Fibroblast of the aortic adventitia (primary cell): ENCODE data around the gene RANBP10. TPM values are rescaled to one million over a fixed set of nuclear protein-coding genes. Genes with fewer than 3 reads are reported as not detected.

ENCODE experiments used
- DNase-seq: peaks from one replicate; pipeline ENCODE4 v3.0.0-alpha.2; 2010; ENCODE audit warnings: low read depth
- H3K4me3 ChIP-seq: 2 replicates; pipeline ENCODE4 v1.5.1; 2011; ENCODE audit warnings: low read depth, mild to moderate bottlenecking, control low read depth, low read length, moderate library complexity
- total RNA-seq: library from RNA; depleted of rRNA; stranded (reverse); fragments of >200 nt; gene quantifications from 2 replicates; pipeline ENCODE4 v1.2.3, GENCODE V29; 2012; ENCODE audit warnings: low replicate concordance
- TF ChIP-seq, protein P1 (sequence below): IDR thresholded peaks from 2 replicates; pipeline ENCODE4 v1.5.1; 2011; ENCODE audit warnings: mild to moderate bottlenecking, low read length, control low read depth, inconsistent platforms; ENCODE audit not compliant: insufficient read depth

Gene RANBP10
- total RNA-seq = 3.1 and 6.4 TPM in 2 replicates

- TF ChIP-seq, protein P1, sequence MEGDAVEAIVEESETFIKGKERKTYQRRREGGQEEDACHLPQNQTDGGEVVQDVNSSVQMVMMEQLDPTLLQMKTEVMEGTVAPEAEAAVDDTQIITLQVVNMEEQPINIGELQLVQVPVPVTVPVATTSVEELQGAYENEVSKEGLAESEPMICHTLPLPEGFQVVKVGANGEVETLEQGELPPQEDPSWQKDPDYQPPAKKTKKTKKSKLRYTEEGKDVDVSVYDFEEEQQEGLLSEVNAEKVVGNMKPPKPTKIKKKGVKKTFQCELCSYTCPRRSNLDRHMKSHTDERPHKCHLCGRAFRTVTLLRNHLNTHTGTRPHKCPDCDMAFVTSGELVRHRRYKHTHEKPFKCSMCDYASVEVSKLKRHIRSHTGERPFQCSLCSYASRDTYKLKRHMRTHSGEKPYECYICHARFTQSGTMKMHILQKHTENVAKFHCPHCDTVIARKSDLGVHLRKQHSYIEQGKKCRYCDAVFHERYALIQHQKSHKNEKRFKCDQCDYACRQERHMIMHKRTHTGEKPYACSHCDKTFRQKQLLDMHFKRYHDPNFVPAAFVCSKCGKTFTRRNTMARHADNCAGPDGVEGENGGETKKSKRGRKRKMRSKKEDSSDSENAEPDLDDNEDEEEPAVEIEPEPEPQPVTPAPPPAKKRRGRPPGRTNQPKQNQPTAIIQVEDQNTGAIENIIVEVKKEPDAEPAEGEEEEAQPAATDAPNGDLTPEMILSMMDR = no peak
- peak; percentile 99 for DNase-seq
- H3K4me3 ChIP-seq = peak within 1 kb of the TSS; percentile 97
Observed at GRCh38 chr16:67806428-67807147, at the start of gene RANBP10, which contains the start of gene TSNAXIP1. Gene RANBP10, minus strand, starts transcription at chr16:67806560. Its CDS starts 24 bp downstream, at chr16:67806536. Gene TSNAXIP1, plus strand, starts transcription at chr16:67806889. Its CDS starts 261 bp downstream, at chr16:67807150.

DNA sequence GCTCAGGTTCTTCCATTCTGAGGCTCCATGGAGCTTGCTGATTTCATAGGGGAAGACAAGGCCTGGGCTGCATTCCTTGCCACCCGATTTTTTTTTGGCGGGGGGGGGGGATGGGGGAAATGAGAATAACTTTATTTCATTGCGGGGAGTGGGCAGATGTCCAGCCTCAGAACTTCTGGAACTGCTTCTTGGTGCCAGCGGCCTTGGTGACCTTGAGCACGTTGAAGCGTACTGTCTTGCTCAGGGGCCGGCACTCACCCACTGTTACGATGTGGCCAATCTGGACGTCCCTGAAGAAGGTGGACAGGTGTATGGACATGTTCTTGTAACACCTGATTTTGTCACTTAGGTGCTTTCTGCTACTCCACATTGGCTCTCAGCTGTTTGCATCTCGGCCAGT lies 49.4 kb upstream of the RANBP10 start:
- no peak overlapping the region for H3K4me3 ChIP-seq
- TF ChIP-seq, protein P1 = no peak
- DNase-seq = no peak

GRCh38 chr16:67853670-67854069 lies 47.3 kb upstream of the RANBP10 start:
- no peak for DNase-seq
- TF ChIP-seq, protein P1 = no peak
- no peak overlapping the region for H3K4me3 ChIP-seq

- DNase-seq = no peak
- peak overlapping the region; percentile 83 for H3K4me3 ChIP-seq
- TF ChIP-seq, protein P1 = no peak
Observed at GRCh38 chr16:67848118-67848517, 41.8 kb upstream of the RANBP10 start.

DNA sequence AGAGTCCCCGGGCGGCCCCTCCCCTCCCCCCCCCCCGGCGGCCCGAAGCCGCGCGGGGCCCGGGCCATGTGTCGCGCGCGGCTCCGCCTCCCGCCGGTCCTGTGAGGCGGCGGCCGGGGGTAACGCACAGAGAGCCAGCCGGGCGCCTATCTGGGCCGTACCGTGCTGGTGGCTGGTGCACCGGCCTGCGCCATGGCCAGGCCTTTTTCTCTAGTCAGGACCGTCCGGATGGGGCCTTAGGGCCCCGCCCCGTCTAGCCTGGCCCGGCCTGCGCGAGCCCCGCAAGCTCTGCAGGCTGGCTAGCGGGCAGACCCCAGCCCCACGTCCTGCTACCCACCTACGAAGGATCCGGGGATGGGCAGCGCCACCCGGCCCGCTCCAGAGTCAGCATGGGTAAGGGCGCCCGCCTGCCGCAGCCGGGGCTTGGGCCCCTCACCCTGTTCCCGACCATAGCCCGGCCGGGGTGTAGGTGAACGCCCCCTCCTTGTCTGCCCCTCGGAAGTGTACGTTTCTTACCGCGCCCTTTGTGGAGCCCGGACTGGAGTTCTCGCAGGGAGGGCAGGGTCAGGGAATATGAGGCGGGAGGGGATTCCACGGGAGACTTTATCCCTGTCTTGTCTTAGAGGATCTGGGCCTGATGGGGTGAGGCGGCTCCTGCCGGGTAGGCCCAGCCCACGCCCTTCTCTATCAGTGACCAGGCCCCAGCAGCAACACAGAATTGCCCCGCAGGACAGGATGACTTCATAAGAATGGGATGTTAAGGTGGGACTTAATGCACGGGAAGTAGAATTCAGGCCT lies 40.9 kb upstream of the RANBP10 start, which contains the start of gene CENPT:
CENPT (minus strand) TSS at position 630 of the 798 bp plus-strand sequence. CDS start 13,834 bp downstream, outside the sequence.
- TF ChIP-seq, protein P1 = no peak
- DNase-seq = peak; percentile 61
- H3K4me3 ChIP-seq = peak within 1 kb of the TSS; percentile 83

DNA sequence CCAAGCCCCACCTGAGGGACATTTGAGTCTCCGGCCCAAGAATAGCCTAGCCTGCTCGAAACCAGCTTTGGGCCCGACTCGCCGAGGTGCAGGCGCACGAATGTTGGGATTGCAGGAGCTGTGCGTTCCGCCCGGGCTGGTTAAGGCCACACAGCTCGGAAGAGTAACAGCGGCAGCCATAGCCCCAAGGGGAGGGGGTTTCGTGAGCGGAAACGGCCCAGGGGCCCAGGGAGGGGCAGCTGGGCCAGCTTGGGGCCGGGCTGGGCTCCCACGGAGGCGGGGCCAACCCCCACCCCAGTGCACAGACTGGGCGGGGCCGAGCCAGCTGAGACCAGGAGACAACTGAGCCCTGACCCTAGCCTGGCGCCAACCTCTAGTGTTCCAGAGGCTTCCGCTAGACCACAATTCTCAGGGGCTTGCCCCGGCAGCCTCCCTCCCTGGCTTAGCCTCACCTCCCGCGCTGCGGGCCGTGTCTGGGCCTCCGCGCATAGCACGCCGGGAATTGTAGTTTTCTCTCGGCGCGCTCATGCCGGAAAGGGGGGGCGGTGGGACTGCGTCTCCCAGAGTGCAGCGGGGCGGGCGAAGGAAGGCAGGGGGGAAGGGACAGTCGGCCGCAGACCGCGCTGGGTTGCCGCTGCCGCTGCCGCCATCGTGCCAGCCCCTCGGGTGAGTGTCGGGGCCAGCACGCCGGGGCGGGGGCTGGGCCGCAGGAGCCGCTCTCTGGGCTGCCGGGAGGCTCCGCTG lies 40.1 kb upstream of the RANBP10 start, which contains the start of gene NUTF2:
NUTF2 (plus strand) TSS at position 614 of the 744 bp plus-strand sequence. CDS start 18,198 bp downstream, outside the sequence.
- DNase-seq = peak; percentile 86
- peak within 1 kb of the TSS; percentile 83 for H3K4me3 ChIP-seq
- TF ChIP-seq, protein P1 = no peak
